GM06990 (cell line): ENCODE data around the gene PAX9.

ENCODE experiments used
- DNase-seq: peaks from one replicate; pipeline ENCODE4 v3.0.0-alpha.2; 2011; ENCODE audit not compliant: insufficient read length; ENCODE audit errors: extremely low read depth
- H3K27me3 ChIP-seq: replicated peaks from 2 replicates; pipeline ENCODE4 v1.6.0; 2011; ENCODE audit warnings: low read length; ENCODE audit not compliant: control insufficient read depth, insufficient read depth
- H3K36me3 ChIP-seq: 2 replicates; pipeline ENCODE4 v1.5.1; 2011; ENCODE audit warnings: low read length; ENCODE audit not compliant: control insufficient read depth, insufficient read depth
- H3K4me3 ChIP-seq: replicated peaks from 2 replicates; pipeline ENCODE4 v1.5.1; 2011; ENCODE audit warnings: low read depth, mild to moderate bottlenecking, control low read depth, low read length
- TF ChIP-seq, protein P1 (sequence below): IDR thresholded peaks from 2 replicates; pipeline ENCODE4 v1.5.1; 2011; ENCODE audit warnings: low read length, control low read depth, mild to moderate bottlenecking, inconsistent platforms; ENCODE audit not compliant: insufficient read depth, poor library complexity, severe bottlenecking

PAX9 gene

GRCh38 chr14:36660736-36661505 lies 739 bp upstream of the PAX9 start:
- H3K36me3 ChIP-seq = no peaks in the 10 kb centered on the region
- no peaks in the 10 kb centered on the region for H3K27me3 ChIP-seq
- H3K4me3 ChIP-seq = no peak overlapping the region
- DNase-seq = no peak
- TF ChIP-seq, protein P1, sequence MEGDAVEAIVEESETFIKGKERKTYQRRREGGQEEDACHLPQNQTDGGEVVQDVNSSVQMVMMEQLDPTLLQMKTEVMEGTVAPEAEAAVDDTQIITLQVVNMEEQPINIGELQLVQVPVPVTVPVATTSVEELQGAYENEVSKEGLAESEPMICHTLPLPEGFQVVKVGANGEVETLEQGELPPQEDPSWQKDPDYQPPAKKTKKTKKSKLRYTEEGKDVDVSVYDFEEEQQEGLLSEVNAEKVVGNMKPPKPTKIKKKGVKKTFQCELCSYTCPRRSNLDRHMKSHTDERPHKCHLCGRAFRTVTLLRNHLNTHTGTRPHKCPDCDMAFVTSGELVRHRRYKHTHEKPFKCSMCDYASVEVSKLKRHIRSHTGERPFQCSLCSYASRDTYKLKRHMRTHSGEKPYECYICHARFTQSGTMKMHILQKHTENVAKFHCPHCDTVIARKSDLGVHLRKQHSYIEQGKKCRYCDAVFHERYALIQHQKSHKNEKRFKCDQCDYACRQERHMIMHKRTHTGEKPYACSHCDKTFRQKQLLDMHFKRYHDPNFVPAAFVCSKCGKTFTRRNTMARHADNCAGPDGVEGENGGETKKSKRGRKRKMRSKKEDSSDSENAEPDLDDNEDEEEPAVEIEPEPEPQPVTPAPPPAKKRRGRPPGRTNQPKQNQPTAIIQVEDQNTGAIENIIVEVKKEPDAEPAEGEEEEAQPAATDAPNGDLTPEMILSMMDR = no peak

DNA sequence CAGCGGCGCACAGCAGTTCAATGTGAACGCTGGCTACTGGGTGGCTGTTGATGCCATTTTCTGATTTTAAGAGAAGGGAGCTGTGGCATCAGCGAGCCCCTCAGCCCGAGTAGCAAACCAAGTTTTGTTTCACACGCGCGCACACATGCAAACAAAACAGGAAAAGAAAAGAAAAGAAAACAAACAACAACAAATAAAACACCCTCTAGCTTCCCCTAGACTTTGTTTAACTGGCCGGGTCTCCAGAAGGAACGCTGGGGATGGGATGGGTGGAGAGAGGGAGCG lies 540 bp downstream of the PAX9 start:
- Histone ChIP-seq H3K4me3 (no peak overlapping the region), H3K36me3 (no peaks in the 10 kb centered on the region), H3K27me3 (no peaks in the 10 kb centered on the region)
- TF ChIP-seq, protein P1 = no peak
- DNase-seq = no peak

GRCh38 chr14:36662543-36663403 lies 1.1 kb downstream of the PAX9 start:
- H3K4me3 ChIP-seq = no peak overlapping the region
- no peaks in the 10 kb centered on the region for H3K36me3 ChIP-seq
- TF ChIP-seq, protein P1 = no peak
- no peaks in the 10 kb centered on the region for H3K27me3 ChIP-seq
- DNase-seq = no peak

DNA sequence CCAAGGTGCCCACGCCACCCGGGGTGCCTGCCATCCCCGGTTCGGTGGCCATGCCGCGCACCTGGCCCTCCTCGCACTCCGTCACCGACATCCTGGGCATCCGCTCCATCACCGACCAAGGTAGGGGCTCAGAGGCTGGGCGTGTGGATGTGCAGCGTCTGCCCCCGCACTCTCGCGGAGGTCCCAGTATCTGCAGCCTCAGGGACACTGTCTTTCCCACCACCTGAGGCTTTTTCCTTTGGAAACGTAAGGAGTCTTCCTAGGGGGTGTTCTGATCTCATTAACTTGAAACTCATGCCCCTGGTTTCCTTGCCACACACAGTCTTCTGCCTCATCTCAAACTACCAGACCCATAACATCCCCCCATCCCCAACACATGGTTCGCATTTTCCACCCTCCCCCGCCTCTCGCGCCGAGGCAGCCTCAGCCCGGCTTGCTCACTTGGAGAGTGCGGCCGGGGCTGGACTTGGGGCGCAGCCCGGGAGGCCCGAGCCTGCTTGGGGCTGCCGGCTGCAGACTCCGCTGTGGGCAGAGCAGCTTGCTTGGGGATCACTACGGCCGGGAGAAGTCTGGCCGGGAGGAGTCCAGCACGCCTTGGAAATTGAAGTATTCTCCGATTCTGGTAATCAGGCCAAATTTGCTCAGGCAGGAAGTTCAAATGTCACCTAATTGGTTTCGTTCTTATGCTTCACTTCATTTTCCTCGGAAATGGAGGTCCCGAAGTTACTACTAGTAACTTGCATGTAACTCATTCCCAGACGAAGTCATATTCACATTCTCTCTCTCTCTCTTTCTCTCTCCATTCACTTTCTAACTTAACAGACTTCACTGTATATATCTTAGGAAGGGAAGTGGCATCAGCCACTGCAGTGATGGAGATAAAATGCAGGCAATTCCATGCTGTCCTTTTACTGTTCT lies 2.0 kb downstream of the PAX9 start:
- DNase-seq = no peak
- Histone ChIP-seq H3K4me3 (no peak overlapping the region), H3K36me3 (no peaks in the 10 kb centered on the region), H3K27me3 (no peaks in the 10 kb centered on the region)
- TF ChIP-seq, protein P1 = no peak

GRCh38 chr14:36664322-36665193 lies 2.9 kb downstream of the PAX9 start:
- DNase-seq = no peak
- Histone ChIP-seq H3K36me3 (no peaks in the 10 kb centered on the region), H3K4me3 (no peak overlapping the region), H3K27me3 (no peaks in the 10 kb centered on the region)
- TF ChIP-seq, protein P1 = no peak
